SKM-1 treated with dmso at 0.1 percent for 144 hours (cell line): ENCODE measurements around the gene EYA2.
A peak's percentile ranks its signal among the peaks of the same experiment; 100 is the strongest.

Experiments used
- DNase-seq: peaks from one replicate; lab custom pipeline; 2025; ENCODE audit not compliant: unreplicated experiment; lab: John Stamatoyannopoulos, UW

The EYA2 gene

DNA sequence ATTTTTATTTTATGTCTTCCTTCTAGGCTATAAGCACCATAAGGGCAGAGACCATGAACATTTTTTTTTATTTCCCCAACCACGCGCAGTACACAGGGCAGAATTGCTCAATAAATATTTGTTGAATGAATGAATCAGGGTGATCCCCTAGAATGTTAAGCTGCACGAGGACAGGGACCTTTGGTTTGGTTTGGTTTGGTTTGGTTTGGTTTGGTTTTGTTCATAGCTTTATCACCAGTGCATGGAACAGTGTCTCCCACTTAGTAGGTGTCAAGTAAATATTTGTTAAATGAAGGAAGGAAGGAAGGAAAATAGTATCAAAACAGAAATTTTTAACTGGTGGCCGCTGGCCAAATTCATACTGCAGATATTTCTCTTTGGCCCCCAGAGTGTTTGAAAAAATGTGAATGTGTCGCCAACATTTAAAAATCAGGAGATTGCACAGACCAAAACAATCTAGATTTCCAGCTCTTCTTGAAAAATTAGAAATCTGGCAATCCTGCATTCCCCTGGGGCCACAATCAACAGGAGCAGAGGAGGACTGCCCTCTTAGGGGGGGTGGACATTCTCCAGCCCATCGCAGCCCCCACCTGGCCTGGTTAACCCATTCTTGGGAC lies 205.3 kb downstream of the EYA2 start:
- DNase-seq = no peak

DNA sequence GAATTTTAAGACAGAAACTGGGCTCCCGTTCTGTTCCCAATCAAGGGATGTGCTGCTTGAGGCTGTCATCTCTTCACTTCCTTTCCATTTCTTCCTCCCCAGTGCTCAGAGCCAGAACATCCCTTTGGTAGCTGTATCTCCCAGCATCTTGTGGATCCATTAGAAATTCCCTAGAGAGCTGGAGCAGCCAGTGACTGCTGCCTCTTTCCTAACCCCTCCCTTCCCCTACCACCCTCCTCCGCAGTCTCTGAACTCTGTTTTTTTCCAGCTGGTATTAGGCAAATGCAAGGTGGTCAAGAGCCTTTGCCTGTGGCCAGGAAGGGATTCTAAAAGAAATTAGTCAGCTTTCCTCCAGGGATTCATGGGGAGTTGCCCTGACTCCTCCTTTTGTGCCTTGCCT lies 208.0 kb downstream of the EYA2 start:
- DNase-seq = no peak

DNA sequence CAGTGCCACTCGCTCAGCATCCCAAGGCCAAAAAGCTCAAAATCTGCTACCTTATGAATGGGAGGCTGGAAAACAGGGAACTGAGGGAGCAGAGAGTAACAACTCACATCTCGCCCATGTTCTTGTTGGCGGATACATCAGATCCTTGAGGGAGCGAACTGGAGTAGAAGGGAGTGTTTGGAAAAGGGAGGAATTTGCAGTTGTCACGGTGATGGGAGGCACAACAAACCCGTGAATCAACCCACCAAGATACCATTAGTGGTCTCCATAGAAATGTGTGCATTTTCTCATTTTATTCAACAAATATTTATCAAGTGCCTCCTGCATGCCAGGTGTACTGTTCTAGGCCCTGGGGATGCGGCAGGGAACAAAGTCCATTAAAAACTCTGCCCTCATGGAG lies 212.1 kb downstream of the EYA2 start:
- no peak for DNase-seq

DNA sequence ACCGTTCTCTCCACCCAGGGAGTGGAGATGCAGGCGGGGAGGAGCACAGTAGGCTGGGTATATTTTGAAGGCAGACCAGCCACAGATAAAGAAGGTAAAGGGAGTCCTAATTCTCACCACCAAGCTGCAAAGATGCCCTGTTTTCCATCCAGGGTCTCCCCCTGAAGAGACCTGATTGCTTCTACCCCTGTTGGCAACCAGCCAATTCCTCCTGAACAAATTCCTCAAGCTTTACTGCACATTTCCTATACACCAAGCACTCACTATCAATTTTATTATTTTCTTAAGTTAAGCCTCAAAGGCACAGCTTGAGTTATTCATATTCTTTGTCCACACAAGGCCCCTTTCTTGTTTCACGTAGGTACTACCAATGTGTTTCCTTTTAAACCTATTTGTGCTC lies 214.4 kb downstream of the EYA2 start:
- DNase-seq = no peak

DNA sequence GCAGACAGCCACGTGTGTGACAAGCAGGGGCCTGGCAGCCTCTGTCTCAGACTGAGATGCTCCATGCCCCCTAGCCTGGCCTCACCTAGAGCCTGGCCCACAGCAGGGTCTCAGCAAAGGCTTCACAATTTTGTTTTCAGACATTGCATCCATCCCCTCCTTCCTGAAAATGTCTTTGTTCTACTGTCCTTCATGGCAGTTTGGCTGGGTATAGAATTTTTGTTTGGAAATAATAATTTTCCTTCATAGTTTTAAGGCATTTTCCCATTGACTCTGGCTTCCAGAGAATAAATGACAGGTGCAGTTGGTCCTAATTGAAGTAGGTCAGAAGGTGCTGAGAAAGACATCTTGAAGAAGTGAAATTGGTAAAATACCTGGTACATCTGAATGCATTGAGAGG lies 216.2 kb downstream of the EYA2 start:
- DNase-seq = no peak

DNA sequence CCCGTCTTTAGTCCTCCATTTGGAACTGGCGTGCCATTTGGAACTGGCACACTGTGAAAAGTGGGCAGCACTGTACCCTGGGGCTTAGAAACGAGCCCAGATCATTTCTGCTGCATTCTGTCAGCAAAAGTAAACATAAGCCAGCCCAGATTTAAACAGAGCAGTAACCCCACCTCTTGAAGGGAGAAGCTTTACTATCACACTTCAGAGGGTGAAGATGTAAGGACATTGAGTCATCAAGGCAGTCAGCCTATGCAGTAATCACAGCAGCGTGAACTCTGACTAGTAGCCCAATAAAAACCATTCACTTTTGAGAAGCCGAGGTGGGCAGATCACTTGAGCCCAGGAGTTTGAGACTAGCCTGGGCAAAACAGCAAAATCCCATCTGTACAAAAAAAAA lies 216.9 kb downstream of the EYA2 start:
- no peak for DNase-seq

DNA sequence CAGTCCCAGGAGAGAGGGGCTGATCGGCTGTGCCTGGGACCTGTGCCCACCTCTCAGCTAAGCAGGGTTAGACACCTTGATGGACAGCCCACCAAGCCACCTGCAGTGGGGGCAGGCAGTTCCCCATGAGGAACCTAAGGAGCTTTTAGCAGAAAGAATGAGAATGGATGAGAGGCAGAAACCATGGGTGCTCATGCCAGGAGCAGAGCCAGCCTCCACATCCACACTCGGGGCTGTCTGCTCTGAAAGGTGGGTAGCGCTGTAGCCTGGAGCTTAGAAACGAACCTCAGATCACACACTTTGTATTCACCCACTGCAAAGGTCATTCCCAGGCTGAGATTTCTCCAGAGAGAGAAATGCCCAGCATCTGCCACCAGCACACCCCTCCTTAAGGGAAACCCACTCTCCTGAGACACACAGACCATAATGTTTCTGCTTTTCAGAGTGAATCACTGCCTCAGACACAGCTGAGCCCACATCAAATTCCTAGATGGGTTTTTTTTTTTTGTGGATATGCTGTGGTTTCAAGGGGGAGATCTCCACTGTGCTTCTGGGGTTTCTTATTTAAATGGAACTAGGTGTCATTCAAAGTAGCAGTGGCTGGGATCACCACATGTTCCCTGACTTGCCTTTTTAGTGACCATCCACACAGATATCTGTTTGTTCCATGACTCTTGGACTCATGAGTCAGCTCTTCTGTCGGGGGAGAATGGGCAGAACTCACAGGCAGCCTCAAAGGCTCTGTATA lies 218.9 kb downstream of the EYA2 start:
- DNase-seq = no peak

DNA sequence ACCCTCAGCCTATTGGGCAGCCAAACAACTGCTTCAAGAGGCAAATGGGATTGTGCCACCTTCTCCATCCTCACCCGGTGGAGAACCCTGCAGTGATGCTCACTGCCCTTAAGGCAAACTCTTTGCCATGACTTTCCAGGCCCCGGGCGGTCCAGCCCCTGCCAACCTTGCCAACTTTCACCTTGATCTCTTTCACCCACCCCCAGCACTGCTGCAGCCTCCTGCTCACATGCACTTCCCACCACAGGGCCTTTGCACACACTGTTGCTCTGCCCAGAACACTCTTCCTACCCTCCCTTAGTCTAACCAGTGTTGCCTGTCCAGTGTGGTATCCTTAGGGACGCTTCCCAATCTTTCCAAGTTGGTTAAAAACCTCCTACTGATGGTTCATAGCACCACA lies 221.1 kb downstream of the EYA2 start:
- no peak for DNase-seq

DNA sequence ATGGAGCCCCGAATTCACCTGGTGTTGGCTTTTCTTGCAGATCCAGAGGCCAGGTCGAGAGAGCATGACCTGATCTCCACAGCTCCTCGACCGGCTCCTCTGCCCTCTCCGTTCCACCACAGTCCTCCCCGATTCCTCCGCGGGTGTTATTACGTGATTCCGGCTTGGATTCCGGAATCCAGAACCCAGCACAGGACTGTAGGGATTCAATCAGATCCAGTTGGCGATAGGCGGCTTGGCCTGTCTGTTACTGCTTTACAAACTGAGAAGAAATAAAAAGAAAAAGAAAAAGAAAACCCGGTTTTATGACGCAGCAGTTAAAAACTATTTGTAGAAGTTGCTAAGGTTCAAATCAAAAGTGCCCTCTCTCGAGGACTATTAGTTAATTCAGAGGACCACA lies 222.7 kb downstream of the EYA2 start:
- DNase-seq = no peak

DNA sequence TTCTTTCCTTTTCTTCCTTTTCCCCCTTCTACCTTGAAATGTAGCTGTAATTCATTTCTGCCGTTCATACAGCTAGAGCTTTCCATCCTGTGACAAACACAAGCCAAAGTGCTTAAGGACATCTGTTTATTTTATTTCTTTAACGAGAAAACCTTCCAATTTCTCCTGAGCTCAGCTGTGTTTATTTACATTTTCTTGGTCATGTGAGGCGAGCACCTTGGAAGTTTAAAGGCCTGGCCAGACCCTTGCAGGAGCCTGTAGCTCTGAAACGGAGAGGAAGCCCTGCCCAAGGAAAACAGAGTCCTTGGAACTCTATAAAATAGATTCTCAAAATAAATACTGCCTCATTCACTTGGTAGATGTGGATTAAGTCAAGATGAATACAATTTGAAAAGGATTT lies 223.1 kb downstream of the EYA2 start:
- DNase-seq = no peak

DNA sequence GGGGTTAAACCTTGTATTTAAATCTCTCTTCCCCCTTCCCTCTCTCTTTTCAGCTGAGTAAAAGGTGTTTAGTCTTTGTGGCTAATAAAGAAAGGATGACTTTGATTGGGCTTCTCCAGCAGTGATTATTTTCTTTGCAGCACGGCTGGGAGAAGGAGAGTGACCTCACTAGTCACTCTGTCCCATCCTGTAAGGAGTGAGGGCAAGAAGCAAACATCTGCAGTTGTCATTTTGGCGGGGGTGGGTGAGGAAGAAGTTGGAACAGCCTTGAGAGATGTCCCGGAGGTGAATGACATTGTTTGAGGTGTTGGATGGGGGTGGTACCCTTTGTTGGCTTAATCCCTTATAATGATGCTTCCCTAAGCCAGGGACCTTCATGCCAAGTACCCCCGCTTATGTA lies 223.6 kb downstream of the EYA2 start:
- no peak for DNase-seq

DNA sequence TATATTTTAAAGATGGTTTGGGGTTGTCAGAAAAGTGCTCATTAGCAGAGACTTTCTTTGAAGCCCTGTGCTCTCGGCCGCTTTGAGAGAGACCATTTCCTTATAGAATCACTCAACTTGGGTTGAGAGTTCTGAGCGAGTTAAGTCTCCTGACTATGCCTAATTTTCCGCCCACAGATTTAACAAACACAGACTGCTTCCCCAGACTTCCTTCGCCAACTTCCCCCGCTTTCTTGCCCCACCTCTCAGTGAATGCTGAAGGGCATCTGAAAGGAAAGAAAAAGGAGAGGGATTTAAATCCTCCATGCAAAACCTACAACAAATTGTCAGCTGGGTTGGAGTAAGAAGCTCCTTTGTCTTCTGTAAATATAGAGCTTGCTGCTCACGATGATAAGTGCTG lies 224.0 kb downstream of the EYA2 start:
- DNase-seq = no peak

DNA sequence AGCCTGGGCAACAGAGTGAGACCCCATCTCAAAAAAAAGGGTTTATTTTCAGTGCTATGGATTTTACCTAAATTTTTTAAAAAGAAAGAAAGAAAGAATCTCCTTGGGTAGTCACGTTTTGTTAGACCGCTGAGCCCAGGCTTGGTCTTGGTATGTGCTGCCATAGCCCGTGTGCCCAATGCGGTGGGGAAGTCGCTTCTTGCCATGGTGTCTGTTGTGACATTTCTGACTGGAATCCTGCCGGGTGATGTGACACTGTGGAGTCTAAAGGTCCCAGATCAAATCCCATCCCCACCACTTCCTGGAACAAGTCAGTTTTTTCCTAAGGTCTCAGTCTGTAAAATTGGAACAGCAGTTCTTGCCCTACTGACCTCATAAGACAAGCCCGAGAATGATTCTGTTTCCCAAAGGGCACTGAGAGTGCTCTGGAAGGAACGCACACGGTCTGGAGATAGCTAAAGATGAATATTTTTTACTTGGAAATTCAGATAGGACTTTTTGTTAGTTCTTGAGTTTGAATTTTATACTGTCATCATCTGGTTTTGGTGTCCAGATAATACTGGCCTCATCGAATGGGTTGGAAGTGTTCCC lies 225.8 kb downstream of the EYA2 start:
- no peak for DNase-seq

DNA sequence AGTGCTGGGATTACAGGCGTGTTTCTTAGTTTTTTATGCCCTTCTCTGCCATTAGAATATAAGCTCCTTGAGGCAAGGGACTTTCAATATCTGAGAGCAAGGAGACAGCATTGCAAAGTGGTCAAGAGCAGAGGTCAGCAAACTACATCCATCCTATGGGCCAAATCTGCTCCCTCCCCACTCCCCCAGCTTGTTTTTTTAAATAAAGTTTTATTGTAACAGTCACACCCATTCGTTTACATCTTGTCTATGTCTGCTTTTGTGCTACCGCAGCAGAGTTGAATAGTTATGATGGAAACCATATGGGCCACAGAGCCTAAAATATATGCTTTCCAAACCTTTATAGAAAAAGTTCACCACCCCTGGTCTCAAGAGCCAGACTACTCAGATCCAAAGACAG lies 227.9 kb downstream of the EYA2 start:
- DNase-seq = no peak

DNA sequence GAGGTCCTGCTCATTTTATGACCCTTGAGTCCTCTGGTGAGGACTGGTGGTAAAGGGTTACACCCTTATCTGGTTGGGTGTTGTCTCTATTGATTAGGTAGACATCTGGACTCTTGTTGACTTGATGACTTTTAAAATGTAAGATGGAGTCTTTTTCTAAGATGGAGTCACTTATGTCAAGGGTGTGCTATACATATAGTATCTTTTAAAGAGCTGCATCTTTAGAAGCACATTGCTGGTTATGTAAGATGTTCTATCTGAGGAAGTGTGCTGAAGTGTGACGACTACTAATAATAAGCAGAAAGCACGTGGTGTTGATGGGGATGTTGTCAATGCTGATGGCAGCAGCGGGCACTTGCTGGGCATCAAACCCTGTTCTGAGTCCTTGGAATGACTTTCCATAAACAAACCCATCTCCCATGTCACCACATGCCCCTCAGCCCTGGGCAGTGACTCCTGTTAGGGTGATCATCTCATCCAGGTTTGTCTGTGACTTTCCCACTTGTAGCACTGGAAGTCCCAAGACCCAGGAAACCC lies 229.6 kb downstream of the EYA2 start:
- peak; percentile 41 for DNase-seq

DNA sequence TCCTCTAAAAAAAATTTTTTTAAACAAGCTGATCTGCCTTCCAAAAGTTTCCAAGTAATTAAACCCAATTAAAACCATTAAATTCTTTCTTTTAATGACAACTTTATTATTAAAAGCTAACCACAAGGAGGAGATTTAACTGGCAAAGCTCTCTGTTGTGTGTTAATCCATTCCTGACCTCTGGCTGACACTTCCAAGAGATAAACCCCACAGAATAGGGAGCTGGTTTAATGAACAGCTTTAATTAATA lies 230.8 kb downstream of the EYA2 start:
- no peak for DNase-seq

DNA sequence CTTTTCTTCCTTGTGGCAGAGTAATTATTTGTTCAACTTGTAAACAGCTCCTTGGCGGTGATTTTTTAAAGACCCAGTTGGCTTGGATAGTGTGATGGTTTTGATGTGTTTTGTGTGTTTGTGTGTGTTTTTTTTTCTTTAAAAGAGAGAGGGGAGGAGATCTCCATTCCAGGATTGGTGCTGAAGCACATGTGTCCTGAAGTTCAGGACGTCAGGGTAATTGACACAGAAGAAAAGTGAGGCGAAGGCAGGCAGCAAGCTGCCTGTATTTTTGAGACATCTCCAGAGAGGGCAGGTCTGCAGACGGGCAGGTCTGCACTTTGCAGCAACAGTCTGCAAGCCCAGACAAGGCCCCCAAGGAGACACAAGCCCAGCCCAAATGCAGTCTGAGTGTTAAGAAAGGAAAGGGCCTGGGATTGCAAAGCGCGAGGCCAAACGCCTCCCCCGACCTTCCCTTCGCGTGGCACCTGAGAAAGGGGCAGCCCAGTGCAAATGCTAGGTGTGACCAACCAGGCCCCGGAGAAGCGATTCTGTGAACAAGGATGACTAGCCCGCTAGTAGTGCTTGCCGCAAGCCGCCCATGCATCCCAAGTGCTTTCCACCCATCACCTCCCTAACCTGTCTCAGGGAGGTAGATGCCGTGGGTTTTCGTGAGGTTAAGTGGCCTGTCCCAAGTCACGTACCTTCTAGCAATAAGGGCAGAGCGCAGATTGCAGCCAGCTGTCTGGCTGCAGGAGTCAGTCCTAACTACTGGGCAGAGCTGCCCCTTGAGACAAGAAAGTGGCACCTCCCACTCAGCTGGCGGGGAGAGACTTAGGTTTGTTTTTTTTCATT lies 231.3 kb downstream of the EYA2 start:
- no peak for DNase-seq

DNA sequence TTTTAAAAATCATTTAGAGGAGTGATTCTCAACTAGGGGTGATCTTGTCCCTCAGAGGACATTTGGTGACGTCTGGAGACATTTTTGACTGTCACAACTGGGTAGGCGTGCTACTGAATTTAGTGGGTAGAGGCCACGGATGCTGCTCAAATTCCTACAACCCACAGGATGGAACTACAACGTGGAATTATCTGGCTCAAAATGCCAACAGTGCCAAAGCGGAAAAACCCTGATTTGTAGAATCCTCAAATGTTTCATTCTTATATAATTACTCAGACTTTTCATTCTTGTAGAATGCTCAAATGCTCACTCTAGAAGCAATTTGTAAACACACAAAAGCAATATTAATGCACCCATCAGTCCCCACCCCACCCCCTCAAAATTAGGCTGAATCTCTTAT lies 232.1 kb downstream of the EYA2 start:
- no peak for DNase-seq

DNA sequence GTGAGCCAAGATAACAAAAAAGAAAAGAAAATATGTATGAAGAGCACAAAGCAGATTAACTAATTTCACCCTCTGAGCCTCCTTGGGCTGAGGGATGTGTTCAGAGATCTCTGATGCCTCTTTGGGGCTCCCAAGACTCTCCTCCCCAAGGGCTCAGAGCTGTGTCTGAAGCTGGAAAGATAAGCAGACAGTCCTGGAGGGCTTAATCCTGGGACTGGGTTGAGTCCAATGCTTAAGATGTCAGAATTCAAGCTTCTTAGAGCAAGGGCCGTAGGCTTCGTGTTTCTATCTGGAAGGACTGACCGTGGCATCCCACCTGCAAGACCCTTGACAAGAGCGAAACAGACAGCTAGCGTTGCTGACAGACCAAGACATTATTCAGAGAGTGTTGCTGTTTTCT lies 232.9 kb downstream of the EYA2 start:
- DNase-seq = no peak

DNA sequence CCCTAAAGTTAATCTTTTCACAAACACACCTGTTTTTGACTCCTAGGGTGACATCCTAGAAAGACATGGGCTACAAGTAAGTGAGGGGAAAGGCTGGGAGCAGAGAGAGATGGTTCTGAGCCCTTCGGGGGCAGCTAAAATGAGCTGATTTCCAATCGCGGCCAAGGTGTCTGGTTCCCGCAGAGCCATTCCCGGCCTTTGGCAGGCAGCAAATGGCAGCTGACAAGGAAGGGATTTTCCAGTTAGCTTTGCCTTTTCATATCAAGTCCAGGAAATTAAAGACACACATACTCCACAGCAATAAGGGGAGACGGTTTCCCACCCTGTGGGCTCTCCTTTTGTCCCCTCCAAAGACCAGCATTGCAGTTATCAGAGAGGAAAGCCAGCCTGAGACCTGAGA lies 233.4 kb downstream of the EYA2 start:
- DNase-seq = no peak

DNA sequence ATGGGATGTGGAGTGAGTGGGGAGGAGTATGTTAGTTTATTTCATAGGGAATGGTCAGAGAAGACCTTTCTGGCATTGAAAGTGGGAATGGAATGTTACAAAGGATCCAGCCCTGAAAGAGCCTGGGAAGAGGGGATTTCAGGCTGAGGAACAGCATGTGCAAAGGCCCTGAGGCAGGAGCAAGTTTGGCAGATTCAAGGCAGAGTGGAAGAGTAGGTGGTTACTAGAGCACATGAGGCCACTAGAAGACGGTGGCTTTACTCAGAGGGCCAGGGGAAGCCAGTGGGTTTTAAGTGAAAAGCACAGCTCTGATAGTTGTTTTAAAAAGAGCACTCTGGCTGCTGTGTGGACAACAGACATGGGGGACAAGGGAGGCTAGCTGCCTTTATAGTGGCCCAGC lies 234.7 kb downstream of the EYA2 start:
- no peak for DNase-seq
